Measurements from ENCODE around the gene ADAT2. TPM values are rescaled to one million over a fixed set of nuclear protein-coding genes. Genes with fewer than 3 reads are reported as not detected.

The ADAT2 gene
- total RNA-seq, 5 donors from 2014 or later (not counting 1 experiment from before 2014, with no cell fraction given), result 15.8 to 22.8 (median 19.3) TPM

GRCh38 chr6:143429970-143430369 is 20.5 kb downstream of the ADAT2 start:
- Histone ChIP-seq H3K27ac (ENCODE audit: low read length) (no peak overlapping the region), H3K36me3 (ENCODE audit: control insufficient read depth in 2 of 2, extremely low read depth in 1 of 2, insufficient read depth in 1 of 2, low read length in 1 of 2) (peaks cover 6 to 17% of the 10 kb centered on the region in 2 donors), H3K4me3 (ENCODE audit: control insufficient read depth in 1 of 2, extremely low read depth in 1 of 2, low read length in 1 of 2) (no peak overlapping the region), H3K4me1 (ENCODE audit: control insufficient read depth in 1 of 2, extremely low read depth in 1 of 2, insufficient read depth in 2 of 2, low read length in 2 of 2) (no peaks in the 10 kb centered on the region), H3K27me3 (replicated peaks in 1 of 2; ENCODE audit: control insufficient read depth in 2 of 2, extremely low read depth in 1 of 2, insufficient read depth in 2 of 2, low read length in 1 of 2) (no peaks in the 10 kb centered on the region), H3K9me3 (no peaks in the 10 kb centered on the region)
- ChIA-PET CTCF (interaction anchor here (1.2 to 1.4 kb wide), 3 partner anchors 26 to 738 kb away, joined by 3 to 5 read pairs (median 3); no protein-coding TSS in a partner anchor), POLR2A (no interaction called here)
- no peaks in the 10 kb centered on the region for H3K9me3 Mint-ChIP-seq
- H3K4me1 Mint-ChIP-seq, result peaks cover 2 to 5% (median 3%) of the 10 kb centered on the region in 3 donors
- H3K4me3 Mint-ChIP-seq, result no peak overlapping the region
- peaks cover 17% of the 10 kb centered on the region for H3K36me3 Mint-ChIP-seq
- 96% methylated on average over 3 of the region's 4 CpGs for WGBS (ENCODE audit: insufficient coverage)
- ATAC-seq (replicated peaks in 1 of 4), result no peak
- DNase-seq, result no peak
- H3K27me3 Mint-ChIP-seq, result no peaks in the 10 kb centered on the region
- H3K27ac Mint-ChIP-seq, result no peak overlapping the region

- 50% methylated on average over 1 of the region's 4 CpGs for WGBS (ENCODE audit: insufficient coverage)
- H3K27me3 Mint-ChIP-seq, result no peaks in the 10 kb centered on the region
- DNase-seq (peak; percentile 39 to 82 (median 72)), ATAC-seq (replicated peaks in 1 of 4) (peak; percentile 96 to 100 (median 99))
- H3K4me1 Mint-ChIP-seq, result peaks cover 2 to 5% (median 3%) of the 10 kb centered on the region in 3 donors
- H3K9me3 Mint-ChIP-seq, result no peaks in the 10 kb centered on the region
- H3K4me3 ChIP-seq (ENCODE audit: control insufficient read depth in 1 of 2, extremely low read depth in 1 of 2, low read length in 1 of 2), result no peak overlapping the region
- H3K4me3 Mint-ChIP-seq, result no peak overlapping the region
- peaks cover 6 to 10% of the 10 kb centered on the region in 2 donors for H3K36me3 ChIP-seq (ENCODE audit: control insufficient read depth in 2 of 2, extremely low read depth in 1 of 2, insufficient read depth in 1 of 2, low read length in 1 of 2)
- H3K27me3 ChIP-seq (replicated peaks in 1 of 2; ENCODE audit: control insufficient read depth in 2 of 2, extremely low read depth in 1 of 2, insufficient read depth in 2 of 2, low read length in 1 of 2), result no peaks in the 10 kb centered on the region
- ChIA-PET CTCF (interaction anchor here (0.6 to 3.3 kb wide), 26 partner anchors 15 to 1270 kb away, joined by 3 to 37 read pairs (median 5); partner anchors contain the start of genes ADAT2 (in 1 of the 2) and PEX3 (in 1 of the 2)), POLR2A (interaction anchor here in 1 of 2 donors (1.0 kb wide), 1 partner anchor 734 kb away, joined by 5 read pairs; no protein-coding TSS in a partner anchor)
- H3K36me3 Mint-ChIP-seq, result peaks cover 11% of the 10 kb centered on the region
- no peaks in the 10 kb centered on the region for H3K9me3 ChIP-seq
- no peak overlapping the region for H3K27ac Mint-ChIP-seq
- no peaks in the 10 kb centered on the region for H3K4me1 ChIP-seq (ENCODE audit: control insufficient read depth in 1 of 2, extremely low read depth in 1 of 2, insufficient read depth in 2 of 2, low read length in 2 of 2)
- no peak overlapping the region for H3K27ac ChIP-seq (ENCODE audit: low read length)
Measured at GRCh38 chr6:143427109-143427817, 23.2 kb downstream of the ADAT2 start.

- Histone ChIP-seq H3K9me3 (no peaks in the 10 kb centered on the region), H3K27me3 (replicated peaks in 1 of 2; ENCODE audit: control insufficient read depth in 2 of 2, extremely low read depth in 1 of 2, insufficient read depth in 2 of 2, low read length in 1 of 2) (no peaks in the 10 kb centered on the region), H3K4me3 (ENCODE audit: control insufficient read depth in 1 of 2, extremely low read depth in 1 of 2, low read length in 1 of 2) (no peak overlapping the region), H3K27ac (ENCODE audit: low read length) (no peak overlapping the region), H3K4me1 (ENCODE audit: control insufficient read depth in 1 of 2, extremely low read depth in 1 of 2, insufficient read depth in 2 of 2, low read length in 2 of 2) (no peaks in the 10 kb centered on the region), H3K36me3 (ENCODE audit: control insufficient read depth in 2 of 2, extremely low read depth in 1 of 2, insufficient read depth in 1 of 2, low read length in 1 of 2) (peaks cover 3 to 6% of the 10 kb centered on the region in 2 donors)
- ATAC-seq (replicated peaks in 1 of 4), result no peak
- Mint-ChIP-seq H3K9me3 (no peaks in the 10 kb centered on the region), H3K36me3 (no peaks in the 10 kb centered on the region), H3K27me3 (no peaks in the 10 kb centered on the region), H3K4me3 (no peak overlapping the region), H3K27ac (no peak overlapping the region), H3K4me1 (peaks cover 2 to 5% (median 3%) of the 10 kb centered on the region in 3 donors)
- DNase-seq, result no peak
- WGBS (ENCODE audit: insufficient coverage), result 100% methylated on average over 1 of the region's 2 CpGs
- CTCF ChIA-PET, result interaction anchor here (0.5 to 3.3 kb wide), 16 partner anchors 8 to 1436 kb away, joined by 3 to 37 read pairs (median 4); no protein-coding TSS in a partner anchor
- POLR2A ChIA-PET, result no interaction called here
Measured at GRCh38 chr6:143426026-143426425, 24.5 kb downstream of the ADAT2 start.

- CTCF ChIA-PET, result interaction anchor here in 1 of 2 donors (1.0 kb wide), 1 partner anchor 9 kb away, joined by 3 read pairs; no protein-coding TSS in a partner anchor
- no peaks in the 10 kb centered on the region for H3K4me1 Mint-ChIP-seq
Measured at GRCh38 chr6:143419526-143419925, 31.0 kb downstream of the ADAT2 start.

GRCh38 chr6:143414769-143415168 is 35.7 kb downstream of the ADAT2 start:
- CTCF ChIA-PET, result interaction anchor here (0.5 to 0.9 kb wide), 2 partner anchors 9 to 1101 kb away, joined by 3 to 4 read pairs; no protein-coding TSS in a partner anchor
- H3K4me3 Mint-ChIP-seq, result no peak overlapping the region
- DNase-seq (no peak), ATAC-seq (replicated peaks in 1 of 4) (no peak)
- H3K9me3 Mint-ChIP-seq, result no peaks in the 10 kb centered on the region
- 100% methylated on average over 2 of the region's 3 CpGs for WGBS (ENCODE audit: insufficient coverage)
- Histone ChIP-seq H3K27me3 (replicated peaks in 1 of 2; ENCODE audit: control insufficient read depth in 2 of 2, extremely low read depth in 1 of 2, insufficient read depth in 2 of 2, low read length in 1 of 2) (no peaks in the 10 kb centered on the region), H3K36me3 (ENCODE audit: control insufficient read depth in 2 of 2, extremely low read depth in 1 of 2, insufficient read depth in 1 of 2, low read length in 1 of 2) (no peaks in the 10 kb centered on the region), H3K27ac (ENCODE audit: low read length) (no peak overlapping the region), H3K9me3 (no peaks in the 10 kb centered on the region), H3K4me3 (ENCODE audit: control insufficient read depth in 1 of 2, extremely low read depth in 1 of 2, low read length in 1 of 2) (no peak overlapping the region), H3K4me1 (ENCODE audit: control insufficient read depth in 1 of 2, extremely low read depth in 1 of 2, insufficient read depth in 2 of 2, low read length in 2 of 2) (no peaks in the 10 kb centered on the region)
- no peaks in the 10 kb centered on the region for H3K4me1 Mint-ChIP-seq
- peaks cover 5% of the 10 kb centered on the region for H3K36me3 Mint-ChIP-seq
- H3K27ac Mint-ChIP-seq, result no peak overlapping the region
- H3K27me3 Mint-ChIP-seq, result peaks cover 0 to 2% of the 10 kb centered on the region in 2 donors
- POLR2A ChIA-PET, result no interaction called here

More at GRCh38 chr6:143419526-143419925, 31.0 kb downstream of the ADAT2 start:
- Mint-ChIP-seq H3K27ac (no peak overlapping the region), H3K4me3 (no peak overlapping the region), H3K27me3 (no peaks in the 10 kb centered on the region), H3K9me3 (no peaks in the 10 kb centered on the region), H3K36me3 (peaks cover 5% of the 10 kb centered on the region)
- ATAC-seq (replicated peaks in 1 of 4) (no peak), DNase-seq (no peak)
- no peaks in the 10 kb centered on the region for H3K36me3 ChIP-seq (ENCODE audit: control insufficient read depth in 2 of 2, extremely low read depth in 1 of 2, insufficient read depth in 1 of 2, low read length in 1 of 2)
- WGBS (ENCODE audit: insufficient coverage), result 94% methylated on average over 5 of the region's 6 CpGs
- no peak overlapping the region for H3K27ac ChIP-seq (ENCODE audit: low read length)
- H3K9me3 ChIP-seq, result no peaks in the 10 kb centered on the region
- H3K27me3 ChIP-seq (replicated peaks in 1 of 2; ENCODE audit: control insufficient read depth in 2 of 2, extremely low read depth in 1 of 2, insufficient read depth in 2 of 2, low read length in 1 of 2), result no peaks in the 10 kb centered on the region
- H3K4me1 ChIP-seq (ENCODE audit: control insufficient read depth in 1 of 2, extremely low read depth in 1 of 2, insufficient read depth in 2 of 2, low read length in 2 of 2), result no peaks in the 10 kb centered on the region
- POLR2A ChIA-PET, result no interaction called here
- no peak overlapping the region for H3K4me3 ChIP-seq (ENCODE audit: control insufficient read depth in 1 of 2, extremely low read depth in 1 of 2, low read length in 1 of 2)

GRCh38 chr6:143410859-143411270 is 39.6 kb downstream of the ADAT2 start:
- DNase-seq (no peak), ATAC-seq (replicated peaks in 1 of 4) (no peak)
- H3K4me1 Mint-ChIP-seq, result no peaks in the 10 kb centered on the region
- Histone ChIP-seq H3K27me3 (replicated peaks in 1 of 2; ENCODE audit: control insufficient read depth in 2 of 2, extremely low read depth in 1 of 2, insufficient read depth in 2 of 2, low read length in 1 of 2) (no peaks in the 10 kb centered on the region), H3K4me1 (ENCODE audit: control insufficient read depth in 1 of 2, extremely low read depth in 1 of 2, insufficient read depth in 2 of 2, low read length in 2 of 2) (no peaks in the 10 kb centered on the region), H3K9me3 (no peaks in the 10 kb centered on the region), H3K36me3 (ENCODE audit: control insufficient read depth in 2 of 2, extremely low read depth in 1 of 2, insufficient read depth in 1 of 2, low read length in 1 of 2) (no peaks in the 10 kb centered on the region), H3K4me3 (ENCODE audit: control insufficient read depth in 1 of 2, extremely low read depth in 1 of 2, low read length in 1 of 2) (no peak overlapping the region), H3K27ac (ENCODE audit: low read length) (no peak overlapping the region)
- peaks cover 5% of the 10 kb centered on the region for H3K36me3 Mint-ChIP-seq
- POLR2A ChIA-PET, result interaction anchor here in 1 of 2 donors (0.7 kb wide), 1 partner anchor 696 kb away, joined by 6 read pairs; no protein-coding TSS in a partner anchor
- CTCF ChIA-PET, result interaction anchor here (0.7 to 1.0 kb wide), 3 partner anchors 13 to 826 kb away, joined by 3 to 4 read pairs (median 4); no protein-coding TSS in a partner anchor
- no CpG with 5 or more reads among the region's 1 CpG for WGBS (ENCODE audit: insufficient coverage)
- no peak overlapping the region for H3K27ac Mint-ChIP-seq
- H3K9me3 Mint-ChIP-seq, result no peaks in the 10 kb centered on the region
- no peak overlapping the region for H3K4me3 Mint-ChIP-seq
- H3K27me3 Mint-ChIP-seq, result peaks cover 2 to 3% of the 10 kb centered on the region in 2 donors
